Karpas-422 (cell line): Measurements from ENCODE around the gene HDAC4. TPM values are rescaled to one million over a fixed set of nuclear protein-coding genes. Genes with fewer than 3 reads are reported as not detected.

Experiments
- DNase-seq: peaks from one replicate; pipeline ENCODE4 v3.0.0-alpha.2; 2015
- H2AFZ ChIP-seq: fragments of 200-600 bp; sonication (generic); 2 replicates; pipeline ENCODE4 v1.6.1; 2014; ENCODE audit warnings: antibody characterized with exemption, low read length, mixed read lengths
- H3K27ac ChIP-seq: fragments of 200-600 bp; sonication (generic); 2 replicates; pipeline ENCODE4 v1.5.1; 2014; ENCODE audit warnings: mild to moderate bottlenecking, low read length, moderate library complexity
- H3K27me3 ChIP-seq: fragments of 200-600 bp; sonication (generic); 2 replicates; pipeline ENCODE4 v1.6.1; 2014; ENCODE audit warnings: low read length, mixed read lengths
- H3K36me3 ChIP-seq: fragments of 200-600 bp; sonication (generic); 2 replicates; pipeline ENCODE4 v1.6.1; 2014; ENCODE audit warnings: low read length, mixed read lengths; ENCODE audit not compliant: insufficient read depth
- H3K4me1 ChIP-seq: fragments of 200-600 bp; sonication (generic); 2 replicates; pipeline ENCODE4 v1.6.1; 2014; ENCODE audit warnings: mild to moderate bottlenecking, low read length, mixed read lengths
- H3K4me2 ChIP-seq: fragments of 200-600 bp; sonication (generic); 2 replicates; pipeline ENCODE4 v1.6.1; 2014; ENCODE audit warnings: low read length, low read depth, mild to moderate bottlenecking; ENCODE audit not compliant: poor library complexity, severe bottlenecking
- H3K4me3 ChIP-seq: fragments of 200-600 bp; sonication (generic); 2 replicates; pipeline ENCODE4 v1.5.1; 2014; ENCODE audit warnings: mild to moderate bottlenecking, antibody characterized with exemption, low read length, mixed read lengths
- H3K79me2 ChIP-seq: fragments of 200-600 bp; sonication (generic); 2 replicates; pipeline ENCODE4 v1.6.1; 2014; ENCODE audit warnings: mild to moderate bottlenecking, low read length, mixed read lengths
- H3K9ac ChIP-seq: fragments of 200-600 bp; sonication (generic); 2 replicates; pipeline ENCODE4 v1.6.0; 2014; ENCODE audit warnings: low read length
- H3K9me2 ChIP-seq: fragments of 200-600 bp; sonication (generic), shearing (Covaris generic); replicated peaks from 2 replicates; pipeline ENCODE4 v1.6.0; 2014; ENCODE audit warnings: mild to moderate bottlenecking, low read length, moderate library complexity; ENCODE audit not compliant: insufficient read depth
- H3K9me3 ChIP-seq: fragments of 300-700, 200-600 bp; sonication (generic); 2 replicates; pipeline ENCODE4 v1.6.1; 2014; ENCODE audit warnings: low read length, mixed read lengths
- H4K20me1 ChIP-seq: fragments of 200-600 bp; sonication (generic); 2 replicates; pipeline ENCODE4 v1.6.1; 2014; ENCODE audit warnings: mild to moderate bottlenecking, antibody characterized with exemption, low read length, low read depth; ENCODE audit not compliant: insufficient read depth
- total RNA-seq: library from RNA; depleted of rRNA; stranded (reverse); fragments of >200 nt; shearing (Covaris generic); gene quantifications from 2 replicates; pipeline ENCODE4 v1.2.3, GENCODE V29; 2014; ENCODE audit warnings: low replicate concordance

Gene HDAC4
- total RNA-seq, 1 experiment from 2014 or later = 8.5 TPM

DNA sequence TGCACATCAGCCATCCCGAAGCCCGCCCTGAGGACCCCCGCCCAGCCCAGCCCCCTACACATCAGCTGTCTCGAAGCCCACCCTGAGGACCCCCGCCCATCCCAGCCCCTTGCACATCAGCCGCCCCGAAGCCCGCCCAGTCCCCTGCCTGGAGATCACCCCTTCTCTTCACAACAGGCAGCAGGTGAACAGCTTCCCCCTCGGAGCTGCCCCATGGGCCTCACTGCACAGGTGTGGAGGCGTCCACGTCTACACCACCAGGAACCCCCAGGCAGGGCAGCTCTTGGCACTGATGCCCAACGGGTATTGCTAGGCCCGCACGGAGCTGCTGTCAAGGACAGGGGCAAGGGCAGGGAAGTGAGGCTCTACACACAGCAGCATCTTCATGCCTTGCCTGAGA is 137.6 kb downstream of the HDAC4 start:
- Histone ChIP-seq H3K36me3 (no peaks in the 10 kb centered on the region), H3K9me3 (no peaks in the 10 kb centered on the region), H3K4me3 (no peak overlapping the region), H3K4me1 (peaks cover 21% of the 10 kb centered on the region), H3K79me2 (no peaks in the 10 kb centered on the region), H3K9ac (no peak overlapping the region), H3K27me3 (no peaks in the 10 kb centered on the region), H3K9me2 (no peaks in the 10 kb centered on the region), H3K4me2 (no peak overlapping the region), H2AFZ (no peak overlapping the region), H4K20me1 (peaks cover 57% of the 10 kb centered on the region; the same call in 1 of the 2 replicates), H3K27ac (no peak overlapping the region)
- no peak for DNase-seq

DNA sequence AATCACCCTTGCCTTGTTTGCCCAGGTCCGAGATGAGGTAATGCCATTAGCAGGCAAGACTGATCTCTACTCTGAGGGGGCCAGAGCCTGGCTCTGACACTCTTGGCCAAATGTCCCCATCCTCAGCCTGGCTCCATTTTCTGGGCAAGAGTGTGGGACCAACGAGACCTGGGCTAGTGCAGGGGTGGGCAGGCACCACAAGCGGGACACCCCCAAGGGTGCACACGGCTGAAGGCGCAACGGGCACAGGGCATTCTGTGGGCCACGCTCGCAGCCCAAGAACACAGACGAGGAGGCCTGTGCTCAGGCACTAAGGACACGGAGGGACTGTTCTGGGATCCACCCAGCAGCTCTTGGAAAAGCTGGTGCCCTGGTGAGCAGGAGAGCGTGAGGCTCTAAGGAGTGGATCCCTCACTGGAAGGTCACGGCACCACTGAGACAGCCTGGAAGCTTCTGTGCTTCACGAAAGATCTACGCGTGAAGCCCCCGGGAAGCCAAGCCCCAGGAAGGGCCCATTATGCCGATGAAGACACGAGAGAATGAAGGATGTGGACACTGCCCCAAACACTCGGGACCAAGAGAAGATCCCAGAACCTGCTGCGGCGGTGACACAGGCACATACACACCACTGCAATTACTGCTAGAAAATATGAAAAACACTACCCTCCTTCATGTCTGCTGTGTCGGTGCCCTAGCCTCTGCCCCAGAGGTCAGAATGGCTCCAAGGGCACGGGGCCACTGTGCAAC is 138.2 kb downstream of the HDAC4 start:
- H3K4me1 ChIP-seq = peaks cover 18% of the 10 kb centered on the region

DNA sequence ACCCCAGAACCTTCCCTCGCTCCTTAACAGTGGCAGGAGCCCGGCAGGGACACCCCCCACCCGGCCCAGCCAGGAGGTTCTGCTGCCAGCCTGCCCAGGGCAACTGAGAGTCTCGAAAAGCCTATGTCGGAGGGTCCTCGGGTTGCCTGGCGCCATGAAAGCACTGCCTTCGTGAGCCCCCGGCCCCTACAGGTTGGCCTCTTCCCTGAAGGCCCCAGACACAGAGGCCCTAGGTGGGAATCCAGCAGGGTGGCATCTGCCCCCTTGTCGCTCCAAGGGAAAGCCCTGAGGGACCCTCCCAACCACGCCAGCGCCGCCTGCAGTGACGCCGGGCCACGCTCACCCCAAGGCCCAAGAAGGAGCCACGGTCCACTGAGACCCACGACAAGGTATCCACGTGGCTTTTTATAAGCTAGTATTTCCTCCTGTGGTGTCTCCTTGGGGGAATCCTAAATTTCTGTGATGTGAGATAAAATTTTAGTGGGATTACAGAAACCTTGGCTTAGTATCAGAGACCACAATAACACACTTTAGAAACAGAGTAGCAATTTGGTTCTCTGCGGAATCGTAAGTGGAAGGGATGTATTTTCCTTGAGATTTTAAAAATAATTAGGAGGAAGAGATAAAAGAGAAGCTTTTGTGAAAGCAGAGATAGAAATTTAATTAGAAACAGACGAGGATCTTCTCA is 138.9 kb downstream of the HDAC4 start:
- Histone ChIP-seq H3K36me3 (no peaks in the 10 kb centered on the region), H3K4me3 (no peak overlapping the region), H4K20me1 (peaks cover 59% of the 10 kb centered on the region), H3K4me2 (no peak overlapping the region), H3K79me2 (no peaks in the 10 kb centered on the region), H3K4me1 (peaks cover 11% of the 10 kb centered on the region), H3K9me2 (no peaks in the 10 kb centered on the region), H2AFZ (no peak overlapping the region), H3K27me3 (no peaks in the 10 kb centered on the region), H3K27ac (no peak overlapping the region), H3K9ac (no peak overlapping the region), H3K9me3 (no peaks in the 10 kb centered on the region)
- DNase-seq = no peak

More for the DNA sequence above, 138.2 kb downstream of the HDAC4 start:
- H3K4me3 ChIP-seq = no peak overlapping the region
- no peak overlapping the region for H3K27ac ChIP-seq
- H3K36me3 ChIP-seq = no peaks in the 10 kb centered on the region
- no peak overlapping the region for H2AFZ ChIP-seq
- H3K79me2 ChIP-seq = no peaks in the 10 kb centered on the region
- H3K4me2 ChIP-seq = no peak overlapping the region
- DNase-seq = no peak
- no peaks in the 10 kb centered on the region for H3K9me3 ChIP-seq
- H3K9me2 ChIP-seq = no peaks in the 10 kb centered on the region
- H3K27me3 ChIP-seq = no peaks in the 10 kb centered on the region
- peaks cover 56% of the 10 kb centered on the region for H4K20me1 ChIP-seq
- no peak overlapping the region for H3K9ac ChIP-seq

DNA sequence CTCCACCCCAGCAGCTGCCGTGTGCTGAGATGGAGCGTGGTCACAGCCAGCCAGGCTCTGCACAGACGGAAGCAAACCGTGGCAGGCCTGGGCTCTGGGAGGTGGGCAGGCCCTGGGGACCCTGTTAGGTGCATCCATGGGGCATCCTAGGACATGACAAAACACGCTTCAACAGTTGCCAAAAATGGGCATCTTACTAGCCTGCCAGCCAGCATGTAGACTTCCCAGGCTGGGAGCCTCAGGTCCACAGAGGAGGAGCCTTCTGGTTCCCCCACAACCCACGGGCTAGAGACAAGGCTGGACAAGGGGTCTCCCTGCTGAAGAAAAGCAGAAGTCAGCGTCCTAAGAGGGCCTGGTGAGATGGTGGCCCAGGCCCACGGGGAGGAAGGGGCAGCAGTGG is 139.5 kb downstream of the HDAC4 start:
- Histone ChIP-seq H4K20me1 (peaks cover 58% of the 10 kb centered on the region), H3K27ac (no peak overlapping the region)

DNA sequence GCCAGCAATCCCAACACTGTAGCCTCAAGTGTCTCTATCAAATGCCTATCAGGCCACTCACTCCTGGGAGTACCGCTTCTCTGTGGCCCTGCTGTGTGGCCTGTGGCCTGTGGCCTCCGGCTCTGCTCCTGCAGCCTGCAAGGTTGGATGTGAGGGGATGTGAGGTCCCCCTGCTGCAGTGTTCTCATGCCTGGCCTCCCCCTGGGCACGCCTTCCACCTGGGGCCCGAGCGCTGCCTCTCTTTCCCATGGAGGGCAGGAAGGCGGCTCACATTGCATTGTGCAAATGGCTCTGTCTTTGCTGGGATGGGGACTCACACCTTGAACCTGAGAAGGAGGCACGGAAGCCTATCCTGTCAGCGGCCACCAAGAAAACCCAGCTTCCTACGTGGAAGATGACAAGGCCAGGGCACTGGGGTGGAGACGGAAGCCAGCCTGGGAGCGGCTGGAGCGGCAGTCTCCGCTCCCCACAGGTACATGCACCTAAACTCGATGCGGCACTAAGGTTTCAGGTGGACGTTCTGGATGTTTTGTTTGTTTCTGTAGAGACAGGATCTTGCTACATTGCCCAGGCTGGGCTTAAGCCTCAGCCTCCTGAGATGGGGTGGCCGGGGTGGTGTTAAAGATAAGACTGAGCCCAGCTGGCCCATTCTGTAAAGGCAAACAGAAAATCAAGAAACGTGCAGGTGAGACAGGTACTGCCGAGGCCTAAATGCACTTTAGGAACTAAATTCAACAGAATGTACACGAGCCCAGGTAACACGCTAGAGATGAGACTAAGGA is 140.1 kb downstream of the HDAC4 start:
- Histone ChIP-seq H3K4me1 (peaks cover 4% of the 10 kb centered on the region; the same call in 1 of the 2 replicates), H2AFZ (no peak overlapping the region), H3K27me3 (no peaks in the 10 kb centered on the region), H3K36me3 (no peaks in the 10 kb centered on the region), H3K9me3 (no peaks in the 10 kb centered on the region), H3K9ac (no peak overlapping the region), H3K27ac (no peak overlapping the region), H3K79me2 (no peaks in the 10 kb centered on the region), H4K20me1 (peaks cover 56% of the 10 kb centered on the region), H3K4me2 (no peak overlapping the region), H3K4me3 (no peak overlapping the region), H3K9me2 (no peaks in the 10 kb centered on the region)
- DNase-seq = no peak

More for the DNA sequence above, 139.5 kb downstream of the HDAC4 start:
- DNase-seq = no peak
- H3K79me2 ChIP-seq = no peaks in the 10 kb centered on the region
- no peaks in the 10 kb centered on the region for H3K36me3 ChIP-seq
- no peaks in the 10 kb centered on the region for H3K9me3 ChIP-seq
- H2AFZ ChIP-seq = no peak overlapping the region
- H3K4me3 ChIP-seq = no peak overlapping the region
- peaks cover 5% of the 10 kb centered on the region for H3K4me1 ChIP-seq
- no peak overlapping the region for H3K4me2 ChIP-seq
- no peak overlapping the region for H3K9ac ChIP-seq
- H3K27me3 ChIP-seq = no peaks in the 10 kb centered on the region
- H3K9me2 ChIP-seq = no peaks in the 10 kb centered on the region

DNA sequence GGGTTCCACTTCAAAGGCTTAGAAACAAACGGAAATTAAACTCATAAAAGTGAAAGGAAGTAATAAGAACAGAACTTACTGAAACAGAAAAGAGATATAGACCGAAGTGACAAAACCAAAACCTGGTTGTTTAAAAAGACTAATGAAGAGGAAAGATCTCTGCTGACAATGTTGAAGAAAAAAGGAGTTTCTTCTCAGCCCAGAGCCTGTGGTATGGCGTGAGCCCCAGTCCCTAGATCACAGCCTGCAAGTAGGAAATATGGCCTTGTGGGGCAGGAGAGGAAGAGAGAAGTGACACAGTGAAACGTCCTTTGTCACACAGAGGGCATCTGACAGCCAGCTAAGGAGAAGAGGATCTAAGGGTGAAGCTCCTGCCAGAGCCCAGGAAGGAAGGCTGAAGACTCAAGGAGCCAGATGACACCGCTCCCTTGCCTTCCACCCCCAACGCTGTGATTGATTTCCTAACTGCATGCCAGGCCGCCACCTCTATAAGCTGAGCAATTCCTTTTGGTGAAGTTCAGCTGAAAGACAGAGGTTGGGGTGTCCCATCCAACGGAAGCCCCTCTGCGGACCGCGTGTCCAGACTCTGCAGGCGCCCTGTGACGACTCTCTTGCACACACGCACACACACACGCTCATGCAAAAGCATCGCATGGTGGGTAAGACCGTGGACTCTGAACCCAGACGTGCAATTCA is 141.1 kb downstream of the HDAC4 start:
- Histone ChIP-seq H3K9ac (no peak overlapping the region), H3K36me3 (no peaks in the 10 kb centered on the region), H3K27ac (no peak overlapping the region), H3K4me1 (peaks cover 3% of the 10 kb centered on the region; the same call in 1 of the 2 replicates), H3K4me2 (no peak overlapping the region), H4K20me1 (peaks cover 49% of the 10 kb centered on the region), H3K27me3 (no peaks in the 10 kb centered on the region), H3K9me3 (no peaks in the 10 kb centered on the region), H2AFZ (no peak overlapping the region), H3K9me2 (no peaks in the 10 kb centered on the region), H3K79me2 (no peaks in the 10 kb centered on the region), H3K4me3 (no peak overlapping the region)
- DNase-seq = no peak

DNA sequence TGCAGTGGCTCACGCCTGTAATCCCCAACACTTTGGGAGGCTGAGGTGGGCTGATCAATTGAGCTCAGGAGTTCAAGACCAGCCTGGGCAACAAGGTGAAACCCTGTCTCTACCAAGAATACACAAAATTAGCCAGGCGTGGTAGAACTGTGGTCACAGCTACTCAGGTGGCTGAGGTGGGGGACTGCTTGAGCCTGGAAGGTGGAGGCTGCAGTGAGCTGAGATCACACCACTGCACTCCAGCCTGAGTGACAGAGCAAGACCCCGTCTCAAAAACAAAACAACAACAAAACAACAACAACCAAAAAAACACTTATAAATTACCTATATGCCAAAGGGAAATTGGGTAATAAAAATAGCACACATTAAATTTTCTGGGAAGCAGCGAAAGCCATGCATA is 141.6 kb downstream of the HDAC4 start:
- Histone ChIP-seq H3K36me3 (no peaks in the 10 kb centered on the region), H3K9ac (no peak overlapping the region), H3K27ac (no peak overlapping the region), H3K4me2 (no peak overlapping the region), H3K4me1 (no peaks in the 10 kb centered on the region; the same call in 1 of the 2 replicates), H2AFZ (no peak overlapping the region), H3K9me3 (no peaks in the 10 kb centered on the region), H3K9me2 (no peaks in the 10 kb centered on the region), H3K4me3 (no peak overlapping the region), H3K27me3 (no peaks in the 10 kb centered on the region), H3K79me2 (no peaks in the 10 kb centered on the region), H4K20me1 (peaks cover 43% of the 10 kb centered on the region)
- no peak for DNase-seq
